Measurements from ENCODE around the gene DDX28. TPM values are rescaled to one million over a fixed set of nuclear protein-coding genes. Genes with fewer than 3 reads are reported as not detected.

Gene DDX28
- total and polyA plus RNA-seq, 9 of the 15 experiments (the other 6 are each of a cell fraction or from before 2014, with no cell fraction given), result 2.8 to 24.5 (median 15.9) TPM

GRCh38 chr16:68005786-68006286 lies 17.2 kb downstream of the DDX28 start:
- Histone ChIP-seq H3K36me3 (ENCODE audit: control insufficient read depth, insufficient read depth, low read length) (no peaks in the 10 kb centered on the region), H3K9me1 (ENCODE audit: control insufficient read depth, insufficient read depth, low read length) (no peaks in the 10 kb centered on the region), H3K4me2 (ENCODE audit: insufficient read depth, low read length) (peak overlapping the region; percentile 22; the same call in 1 of the 2 replicates), H3K9me3 (replicated peaks; ENCODE audit: control insufficient read depth, insufficient read depth, low read depth, low read length) (no peaks in the 10 kb centered on the region), H3K79me2 (ENCODE audit: control insufficient read depth, insufficient read depth, low read length) (no peaks in the 10 kb centered on the region), H2AFZ (ENCODE audit: low read depth, low read length) (peak overlapping the region; percentile 81), H3K27ac (ENCODE audit: extremely low read depth, low read depth, low read length) (peak overlapping the region; percentile 34; the same call in 1 of the 3 replicates), H3K27me3 (ENCODE audit: control insufficient read depth in 2 of 2, insufficient read depth in 2 of 2, low read length in 2 of 2) (no peaks in the 10 kb centered on the region), H4K20me1 (replicated peaks; ENCODE audit: control insufficient read depth, insufficient read depth, low read length) (no peaks in the 10 kb centered on the region), H3K4me1 (replicated peaks in 1 of 2; ENCODE audit: control insufficient read depth in 2 of 2, insufficient read depth in 2 of 2, low read length in 2 of 2) (peaks cover 0 to 4% of the 10 kb centered on the region in 2 experiments; a peak in 2 of 5 replicates), H3K4me3 (no peak overlapping the region), H3K9ac (ENCODE audit: insufficient read depth in 1 of 2, low read depth in 2 of 2, low read length in 2 of 2) (peak overlapping the region in 1 of 2 experiments; percentile 30; a peak in 3 of 4 replicates)
- BruUV-seq (replicated peaks), result no TSS peak
- in situ Hi-C loops (cut with MboI), result no loop called here
- CTCF ChIA-PET (ENCODE audit: low intra/inter-chr PET ratio), result interaction anchor here (1.6 kb wide), 1 partner anchor 12 kb away, joined by 5 read pairs; no protein-coding TSS in a partner anchor
- intact Hi-C loops (cut with micrococcal nuclease), result no loop called here
- POLR2A ChIA-PET, result interaction anchor here (0.6 to 3.2 kb wide), 7 partner anchors 10 to 444 kb away, joined by 3 to 13 read pairs (median 4); partner anchors contain the start of genes DDX28, DPEP2NB and DUS2
- DNase-seq (ENCODE audit: extremely low read depth in 1 of 4, low spot score in 3 of 4) (peak in 1 of 4 experiments; percentile 33), FAIRE-seq (no peak), ATAC-seq (peak; percentile 77)
- 19% methylated on average over 6 of the region's 6 CpGs for WGBS (ENCODE audit: insufficient coverage, low coverage, missing lambda C conversion rate)
- TF ChIP-seq CEBPG (CRISPR knock-in tag; IDR thresholded peaks at IDR 0.05) (no peak), CEBPG (tag; conservative IDR thresholded peaks at IDR 0.05 in 1 of 2, IDR thresholded peaks at IDR 0.05 in 1 of 2) (peak in 1 of 2 experiments; percentile 63; a peak in 2 of 4 replicates), JUNB (CRISPR knock-in tag; conservative IDR thresholded peaks at IDR 0.05) (no peak), THRAP3 (IDR thresholded peaks at IDR 0.05; ENCODE audit: borderline replicate concordance) (no peak), NCOA2 (IDR thresholded peaks at IDR 0.05; ENCODE audit: partially characterized antibody in 2 of 2) (no peak), GTF2A2 (tag; IDR thresholded peaks at IDR 0.05) (no peak), HEY1 (CRISPR knock-in tag; IDR thresholded peaks at IDR 0.05; ENCODE audit: borderline replicate concordance) (no peak), ILK (tag; IDR thresholded peaks at IDR 0.05; ENCODE audit: borderline replicate concordance, low read depth) (no peak), RBM14 (IDR thresholded peaks at IDR 0.05; ENCODE audit: borderline replicate concordance, insufficient read depth, low read depth, low read length) (no peak), MTF1 (CRISPR knock-in tag; IDR thresholded peaks at IDR 0.05; ENCODE audit: borderline replicate concordance) (no peak)
- TF ChIP-seq, protein P1, sequence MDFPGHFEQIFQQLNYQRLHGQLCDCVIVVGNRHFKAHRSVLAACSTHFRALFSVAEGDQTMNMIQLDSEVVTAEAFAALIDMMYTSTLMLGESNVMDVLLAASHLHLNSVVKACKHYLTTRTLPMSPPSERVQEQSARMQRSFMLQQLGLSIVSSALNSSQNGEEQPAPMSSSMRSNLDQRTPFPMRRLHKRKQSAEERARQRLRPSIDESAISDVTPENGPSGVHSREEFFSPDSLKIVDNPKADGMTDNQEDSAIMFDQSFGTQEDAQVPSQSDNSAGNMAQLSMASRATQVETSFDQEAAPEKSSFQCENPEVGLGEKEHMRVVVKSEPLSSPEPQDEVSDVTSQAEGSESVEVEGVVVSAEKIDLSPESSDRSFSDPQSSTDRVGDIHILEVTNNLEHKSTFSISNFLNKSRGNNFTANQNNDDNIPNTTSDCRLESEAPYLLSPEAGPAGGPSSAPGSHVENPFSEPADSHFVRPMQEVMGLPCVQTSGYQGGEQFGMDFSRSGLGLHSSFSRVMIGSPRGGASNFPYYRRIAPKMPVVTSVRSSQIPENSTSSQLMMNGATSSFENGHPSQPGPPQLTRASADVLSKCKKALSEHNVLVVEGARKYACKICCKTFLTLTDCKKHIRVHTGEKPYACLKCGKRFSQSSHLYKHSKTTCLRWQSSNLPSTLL (IDR thresholded peaks at IDR 0.05), result no peak
- TF ChIP-seq, protein P2, sequence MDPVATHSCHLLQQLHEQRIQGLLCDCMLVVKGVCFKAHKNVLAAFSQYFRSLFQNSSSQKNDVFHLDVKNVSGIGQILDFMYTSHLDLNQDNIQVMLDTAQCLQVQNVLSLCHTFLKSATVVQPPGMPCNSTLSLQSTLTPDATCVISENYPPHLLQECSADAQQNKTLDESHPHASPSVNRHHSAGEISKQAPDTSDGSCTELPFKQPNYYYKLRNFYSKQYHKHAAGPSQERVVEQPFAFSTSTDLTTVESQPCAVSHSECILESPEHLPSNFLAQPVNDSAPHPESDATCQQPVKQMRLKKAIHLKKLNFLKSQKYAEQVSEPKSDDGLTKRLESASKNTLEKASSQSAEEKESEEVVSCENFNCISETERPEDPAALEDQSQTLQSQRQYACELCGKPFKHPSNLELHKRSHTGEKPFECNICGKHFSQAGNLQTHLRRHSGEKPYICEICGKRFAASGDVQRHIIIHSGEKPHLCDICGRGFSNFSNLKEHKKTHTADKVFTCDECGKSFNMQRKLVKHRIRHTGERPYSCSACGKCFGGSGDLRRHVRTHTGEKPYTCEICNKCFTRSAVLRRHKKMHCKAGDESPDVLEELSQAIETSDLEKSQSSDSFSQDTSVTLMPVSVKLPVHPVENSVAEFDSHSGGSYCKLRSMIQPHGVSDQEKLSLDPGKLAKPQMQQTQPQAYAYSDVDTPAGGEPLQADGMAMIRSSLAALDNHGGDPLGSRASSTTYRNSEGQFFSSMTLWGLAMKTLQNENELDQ (CRISPR knock-in tag; IDR thresholded peaks at IDR 0.05; ENCODE audit: borderline replicate concordance), result no peak
- TF ChIP-seq, protein P3, sequence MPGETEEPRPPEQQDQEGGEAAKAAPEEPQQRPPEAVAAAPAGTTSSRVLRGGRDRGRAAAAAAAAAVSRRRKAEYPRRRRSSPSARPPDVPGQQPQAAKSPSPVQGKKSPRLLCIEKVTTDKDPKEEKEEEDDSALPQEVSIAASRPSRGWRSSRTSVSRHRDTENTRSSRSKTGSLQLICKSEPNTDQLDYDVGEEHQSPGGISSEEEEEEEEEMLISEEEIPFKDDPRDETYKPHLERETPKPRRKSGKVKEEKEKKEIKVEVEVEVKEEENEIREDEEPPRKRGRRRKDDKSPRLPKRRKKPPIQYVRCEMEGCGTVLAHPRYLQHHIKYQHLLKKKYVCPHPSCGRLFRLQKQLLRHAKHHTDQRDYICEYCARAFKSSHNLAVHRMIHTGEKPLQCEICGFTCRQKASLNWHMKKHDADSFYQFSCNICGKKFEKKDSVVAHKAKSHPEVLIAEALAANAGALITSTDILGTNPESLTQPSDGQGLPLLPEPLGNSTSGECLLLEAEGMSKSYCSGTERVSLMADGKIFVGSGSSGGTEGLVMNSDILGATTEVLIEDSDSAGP (CRISPR knock-in tag; IDR thresholded peaks at IDR 0.05), result no peak

Measured in K562 (cell line).